T47D (cell line): ENCODE measurements around the gene TRIM46.
"Not testable (repeated sequence)": the region's sequence is repeated elsewhere in the genome, so short reads cannot be mapped to it uniquely, and the experiment has no call there.

ENCODE experiments used
- DNase-seq, 2 experiments: peaks; one replicate each; pipeline versions ENCODE4 v3.0.0 to v3.0.0-alpha.2; 2011 to 2012; ENCODE audit warnings: low read depth in 1 of 2, low spot score in 1 of 2
- JUND ChIP-seq: IDR thresholded peaks from 2 replicates; pipeline ENCODE4 v1.6.1; 2012; ENCODE audit warnings: low read depth
- in situ Hi-C: cut with HindIII; loops from 2 replicates; pipeline ENCODE4 v1.10.0; 2016; ENCODE audit warnings: low sequenced_read_pairs, low pct_unique_long_range_greater_than_20kb

Gene TRIM46

GRCh38 chr1:155187456-155187891 is 13.8 kb downstream of the TRIM46 start:
- DNase-seq: peak in 1 of 2 experiments; percentile 39
- in situ Hi-C loops: no loop called here
- no peak for TF ChIP-seq JUND

GRCh38 chr1:155188268-155188667 is 14.6 kb downstream of the TRIM46 start:
- DNase-seq: peak in 1 of 2 experiments; percentile 48
- TF ChIP-seq JUND: no peak
- in situ Hi-C loops: no loop called here

- DNase-seq, in situ Hi-C loops: not testable (repeated sequence)
Measured at GRCh38 chr1:155189926-155190325, 16.3 kb downstream of the TRIM46 start.

- DNase-seq: peak in 1 of 2 experiments; percentile 79
- no peak for TF ChIP-seq JUND
- in situ Hi-C loops: no loop called here
Measured at GRCh38 chr1:155191904-155192303, 18.3 kb downstream of the TRIM46 start.

- in situ Hi-C loops: no loop called here
- DNase-seq: peak; percentile 90 to 97
Measured at GRCh38 chr1:155192346-155193274, 19.0 kb downstream of the TRIM46 start.

GRCh38 chr1:155193275-155193990 is 19.8 kb downstream of the TRIM46 start:
- peak; percentile 95 to 99 for DNase-seq
- 0 out of 2 replicates have a peak, but pooled peaks have one; percentile 5 for TF ChIP-seq JUND
- in situ Hi-C loops: no loop called here

More at GRCh38 chr1:155192346-155193274, 19.0 kb downstream of the TRIM46 start:
- no peak for TF ChIP-seq JUND

- DNase-seq, in situ Hi-C loops: not testable (repeated sequence)
Measured at GRCh38 chr1:155193991-155194240, 20.3 kb downstream of the TRIM46 start.

- no peak for DNase-seq
- in situ Hi-C loops: no loop called here
Measured at GRCh38 chr1:155195201-155196102, 21.8 kb downstream of the TRIM46 start.

GRCh38 chr1:155196103-155196892 is 22.6 kb downstream of the TRIM46 start:
- no peak for TF ChIP-seq JUND
- in situ Hi-C loops: no loop called here

More at GRCh38 chr1:155195201-155196102, 21.8 kb downstream of the TRIM46 start:
- TF ChIP-seq JUND: no peak

GRCh38 chr1:155196893-155197638 is 23.4 kb downstream of the TRIM46 start:
- TF ChIP-seq JUND: no peak
- no peak for DNase-seq
- in situ Hi-C loops: no loop called here

More at GRCh38 chr1:155196103-155196892, 22.6 kb downstream of the TRIM46 start:
- no peak for DNase-seq
